GM12801 (cell line): Measurements from ENCODE around the gene PDE4D.

Source experiments
- CTCF ChIP-seq: IDR thresholded peaks from one replicate; pipeline ENCODE4 v1.5.1; 2011; ENCODE audit warnings: control low read depth; ENCODE audit not compliant: insufficient read length; ENCODE audit errors: extremely low read depth

The PDE4D gene

GRCh38 chr5:59184769-59185168 is 708.8 kb downstream of the PDE4D start:
- no peak for TF ChIP-seq CTCF

- TF ChIP-seq CTCF, result no peak
Measured at GRCh38 chr5:59182760-59183159, 710.8 kb downstream of the PDE4D start.

- no peak for TF ChIP-seq CTCF
Measured at GRCh38 chr5:59180515-59180914, 713.0 kb downstream of the PDE4D start.

GRCh38 chr5:59179704-59180103 is 713.8 kb downstream of the PDE4D start:
- TF ChIP-seq CTCF, result no peak

GRCh38 chr5:59178482-59178881 is 715.0 kb downstream of the PDE4D start:
- TF ChIP-seq CTCF, result no peak

GRCh38 chr5:59178071-59178470 is 715.5 kb downstream of the PDE4D start:
- TF ChIP-seq CTCF, result no peak

- no peak for TF ChIP-seq CTCF
Measured at GRCh38 chr5:59177644-59178043, 715.9 kb downstream of the PDE4D start.
